ENCODE data around the gene PEX10. TPM values are rescaled to one million over a fixed set of nuclear protein-coding genes. Genes with fewer than 3 reads are reported as not detected.

Gene PEX10
- total RNA-seq, 1 experiment from 2014 or later: 36.3 TPM

Other genes starting within 250 kb of the PEX10 start
- 26.3 and 28.7 TPM in 2 replicates for gene FAAP20, start 217.8 kb downstream of the PEX10 start, total RNA-seq (2014; rRNA removed; shearing (Covaris generic))
- 3.3 and 5.3 TPM in 2 replicates for gene SKI, start 184.2 kb downstream of the PEX10 start, total RNA-seq (2014; rRNA removed; shearing (Covaris generic))
- gene MORN1, start 21.0 kb downstream of the PEX10 start, total RNA-seq (2014; rRNA removed; shearing (Covaris generic)): 15.1 and 30.5 TPM in 2 replicates
- gene RER1, start 20.7 kb downstream of the PEX10 start, total RNA-seq (2014; rRNA removed; shearing (Covaris generic)): 140 and 195 TPM in 2 replicates
- gene PLCH2, start 63.7 kb upstream of the PEX10 start, total RNA-seq (2014; rRNA removed; shearing (Covaris generic)): 0.06 TPM in 1 of 2 replicates, not detected in the other
- gene PANK4, start 114.0 kb upstream of the PEX10 start, total RNA-seq (2014; rRNA removed; shearing (Covaris generic)): 18.6 and 44.7 TPM in 2 replicates
- not detected in 2 replicates for gene HES5, start 117.7 kb upstream of the PEX10 start, total RNA-seq (2014; rRNA removed; shearing (Covaris generic))
- 9.0 and 12.1 TPM in 2 replicates for gene TNFRSF14, start 143.8 kb upstream of the PEX10 start, total RNA-seq (2014; rRNA removed; shearing (Covaris generic))
- 13.0 and 20.6 TPM in 2 replicates for gene PRXL2B, start 174.2 kb upstream of the PEX10 start, total RNA-seq (2014; rRNA removed; shearing (Covaris generic))
- gene MMEL1, start 220.5 kb upstream of the PEX10 start, total RNA-seq (2014; rRNA removed; shearing (Covaris generic)): not detected in 2 replicates

Measured in Daoy (cell line).